Caco-2 (cell line): ENCODE results near the gene ERBB3. TPM values are rescaled to one million over a fixed set of nuclear protein-coding genes. Genes with fewer than 3 reads are reported as not detected.
"Not testable (repeated sequence)": the region's sequence is repeated elsewhere in the genome, so short reads cannot be mapped to it uniquely, and the experiment has no call there.

Source experiments
- BruUV-seq: library from RNA; stranded (reverse); fragments of 400-500 nt; replicated peaks from 2 replicates; lab custom pipeline; 2021; lab: Mats Ljungman, UMichigan
- CTCF ChIA-PET: fragments of 300-600 bp; sonication (Branson Sonifier 250); formaldehyde crosslinking; loops from one replicate; lab custom pipeline; 2022; ENCODE audit warnings: antibody characterized with exemption; lab: Charles Lee
- POLR2A ChIA-PET: fragments of 300-600 bp; sonication (Branson Sonifier 250); formaldehyde crosslinking; loops from one replicate; lab custom pipeline; 2022; ENCODE audit warnings: antibody characterized with exemption; lab: Charles Lee
- DNase-seq, 2 experiments: peaks; one replicate each; pipeline versions ENCODE4 v3.0.0 to v3.0.0-alpha.2; 2020 to 2022
- H3K27me3 ChIP-seq: replicated peaks from 2 replicates; pipeline ENCODE4 v1.6.0; 2011; ENCODE audit warnings: low read length; ENCODE audit not compliant: control insufficient read depth, insufficient read depth
- H3K36me3 ChIP-seq: 2 replicates; pipeline ENCODE4 v1.5.1; 2011; ENCODE audit warnings: low read length; ENCODE audit not compliant: control insufficient read depth, insufficient read depth
- H3K4me1 ChIP-seq: fragments of 250-450 bp; sonication (Bioruptor Pico); 2 replicates; pipeline ENCODE4 v1.5.1; 2020; ENCODE audit warnings: mild to moderate bottlenecking
- H3K4me3 ChIP-seq: 2 replicates; pipeline ENCODE4 v1.5.1; 2011; ENCODE audit warnings: low read depth, mild to moderate bottlenecking, control low read depth, low read length
- H3K9me3 ChIP-seq: fragments of 250-450 bp; sonication (Bioruptor Pico); 2 replicates; pipeline ENCODE4 v1.5.1; 2020; ENCODE audit warnings: mild to moderate bottlenecking, moderate library complexity
- H3K27ac Mint-ChIP-seq: one replicate; pipeline ENCODE4 v1.8.0; 2022; ENCODE audit warnings: mixed read lengths; ENCODE audit not compliant: unreplicated experiment
- H3K27me3 Mint-ChIP-seq: one replicate; pipeline ENCODE4 v1.8.0; 2022; ENCODE audit warnings: mixed read lengths; ENCODE audit not compliant: insufficient read depth, unreplicated experiment
- H3K36me3 Mint-ChIP-seq: one replicate; pipeline ENCODE4 v1.8.0; 2022; ENCODE audit warnings: mild to moderate bottlenecking, mixed read lengths; ENCODE audit not compliant: insufficient read depth, unreplicated experiment
- H3K4me1 Mint-ChIP-seq: one replicate; pipeline ENCODE4 v1.8.0; 2022; ENCODE audit warnings: low read depth, mixed read lengths; ENCODE audit not compliant: unreplicated experiment
- H3K4me3 Mint-ChIP-seq: one replicate; pipeline ENCODE4 v1.8.0; 2022; ENCODE audit warnings: mild to moderate bottlenecking, moderate library complexity, mixed read lengths; ENCODE audit not compliant: unreplicated experiment
- H3K9me3 Mint-ChIP-seq: one replicate; pipeline ENCODE4 v1.8.0; 2022; ENCODE audit warnings: mixed read lengths; ENCODE audit not compliant: unreplicated experiment
- CTCF ChIP-seq, 2 experiments: fragments of 200-600 bp in 1 of 2; IDR thresholded peaks; 1 replicate in 1 of 2; 2 replicates in 1 of 2; pipeline versions ENCODE4 v1.5.1 to v1.8.0; 2011 to 2022; ENCODE audit warnings: antibody characterized with exemption in 1 of 2, control low read depth in 1 of 2, inconsistent platforms in 1 of 2, low read depth in 1 of 2, low read length in 1 of 2, mild to moderate bottlenecking in 1 of 2, moderate library complexity in 1 of 2; ENCODE audit not compliant: insufficient read depth in 1 of 2, severe bottlenecking in 1 of 2, unreplicated experiment in 1 of 2
- intact Hi-C: fragments of 100-400 bp; cut with micrococcal nuclease; formaldehyde crosslinking; loops from one replicate; pipeline ENCODE4 v1.10.0; 2022; ENCODE audit not compliant: unreplicated experiment
- total RNA-seq: library from RNA; stranded (reverse); gene quantifications from 2 replicates; pipeline ENCODE4 v1.2.3, GENCODE V29; 2022

The ERBB3 gene
- total RNA-seq, 1 experiment from 2014 or later, result 109 TPM

GRCh38 chr12:56074396-56074795 lies 5.6 kb upstream of the ERBB3 start:
- BruUV-seq, result no TSS peak
- no peaks in the 10 kb centered on the region for H3K27me3 Mint-ChIP-seq
- H3K4me1 ChIP-seq, result peaks cover 7% of the 10 kb centered on the region

GRCh38 chr12:56077966-56078365 lies 2.0 kb upstream of the ERBB3 start:
- ChIA-PET CTCF (interaction anchor here (0.6 kb wide), 1 partner anchor 8 kb away, joined by 3 read pairs; no protein-coding TSS in a partner anchor), POLR2A (interaction anchor here (0.6 to 0.7 kb wide), 2 partner anchors 50 to 1162 kb away, joined by 3 to 4 read pairs; partner anchors contain the start of gene ESYT1)
- peaks cover 24% of the 10 kb centered on the region for H3K4me1 ChIP-seq
- H3K9me3 Mint-ChIP-seq, H3K4me3 ChIP-seq, H3K27me3 Mint-ChIP-seq, H3K4me1 Mint-ChIP-seq, DNase-seq, H3K27ac Mint-ChIP-seq, H3K9me3 ChIP-seq, H3K27me3 ChIP-seq, BruUV-seq, H3K36me3 ChIP-seq, intact Hi-C loops: not testable (repeated sequence)
- Mint-ChIP-seq H3K36me3 (peaks cover 33% of the 10 kb centered on the region), H3K4me3 (peak overlapping the region; percentile 89)

More at GRCh38 chr12:56074396-56074795, 5.6 kb upstream of the ERBB3 start:
- H3K9me3 Mint-ChIP-seq, result no peaks in the 10 kb centered on the region
- H3K4me1 Mint-ChIP-seq, result no peaks in the 10 kb centered on the region
- intact Hi-C loops, result no loop called here
- DNase-seq, result no peak
- no peak overlapping the region for H3K27ac Mint-ChIP-seq
- H3K4me3 Mint-ChIP-seq, result no peak overlapping the region
- Histone ChIP-seq H3K36me3 (no peaks in the 10 kb centered on the region), H3K27me3 (no peaks in the 10 kb centered on the region), H3K4me3 (no peak overlapping the region), H3K9me3 (no peaks in the 10 kb centered on the region)
- ChIA-PET CTCF (no interaction called here), POLR2A (no interaction called here)
- H3K36me3 Mint-ChIP-seq, result peaks cover 7% of the 10 kb centered on the region
- no peak for TF ChIP-seq CTCF (IDR thresholded peaks at IDR 0.05; ENCODE audit: insufficient read depth in 1 of 2, low read depth in 1 of 2, low read length in 1 of 2, severe bottlenecking in 1 of 2, unreplicated experiment in 1 of 2)

- TF ChIP-seq CTCF (IDR thresholded peaks at IDR 0.05; ENCODE audit: insufficient read depth in 1 of 2, low read depth in 1 of 2, low read length in 1 of 2, severe bottlenecking in 1 of 2, unreplicated experiment in 1 of 2), result no peak
Measured at GRCh38 chr12:56078427-56078826, 1.5 kb upstream of the ERBB3 start.

More at GRCh38 chr12:56078427-56078826, 1.5 kb upstream of the ERBB3 start:
- intact Hi-C loops, result no loop called here
- Histone ChIP-seq H3K4me1 (peaks cover 24% of the 10 kb centered on the region), H3K27me3 (no peaks in the 10 kb centered on the region), H3K9me3 (no peaks in the 10 kb centered on the region), H3K4me3 (peak overlapping the region; percentile 74; the same call in 1 of the 2 replicates), H3K36me3 (0 out of 2 replicates have a peak, but pooled peaks cover 1% of the 10 kb centered on the region)
- Mint-ChIP-seq H3K4me3 (peak overlapping the region; percentile 89), H3K9me3 (no peaks in the 10 kb centered on the region), H3K27me3 (no peaks in the 10 kb centered on the region), H3K36me3 (peaks cover 38% of the 10 kb centered on the region), H3K4me1 (peaks cover 7% of the 10 kb centered on the region), H3K27ac (peak overlapping the region; percentile 92)
- no peak for DNase-seq
- ChIA-PET POLR2A (interaction anchor here (0.6 to 4.1 kb wide), 3 partner anchors 25 to 1161 kb away, joined by 3 to 48 read pairs (median 4); partner anchors contain the start of genes ESYT1 and PA2G4), CTCF (interaction anchor here (0.6 to 1.4 kb wide), 2 partner anchors 8 to 26 kb away, joined by 3 to 22 read pairs; partner anchors contain the start of gene PA2G4)
- BruUV-seq, result no TSS peak
